Upper lobe of left lung (tissue), 6 donors: Measurements from ENCODE around the gene TMEM174. TPM values are rescaled to one million over a fixed set of nuclear protein-coding genes. Genes with fewer than 3 reads are reported as not detected.
"Not testable (repeated sequence)": the region's sequence is repeated elsewhere in the genome, so short reads cannot be mapped to it uniquely, and the experiment has no call there.

Experiments used
- ATAC-seq, 2 donors: fragments of 200-7000 bp; cut with Tn5 transposase; one replicate each; pipeline ENCODE4 v1.9.1; 2022; ENCODE audit warnings: mild to moderate bottlenecking in 2 of 2, moderate library complexity in 2 of 2; ENCODE audit not compliant: low FRiP score in 2 of 2
- DNase-seq, 2 donors: peaks; one replicate each; pipeline ENCODE4 v3.0.0-alpha.2; 2019 to 2020
- H3K27ac ChIP-seq, 4 donors: fragments of 200-600 bp; sonication (generic); one replicate each; pipeline ENCODE4 v1.5.1; 2016 to 2019
- H3K27me3 ChIP-seq, 4 donors: fragments of 200-600 bp; sonication (generic); one replicate each; pipeline ENCODE4 v1.5.1; 2017 to 2019
- H3K36me3 ChIP-seq, 4 donors: fragments of 200-600 bp; sonication (generic); one replicate each; pipeline ENCODE4 v1.5.1; 2016 to 2019
- H3K4me1 ChIP-seq, 4 donors: fragments of 200-600 bp; sonication (generic); one replicate each; pipeline ENCODE4 v1.5.1; 2018 to 2019
- H3K4me3 ChIP-seq, 4 donors: fragments of 200-600 bp; sonication (generic); one replicate each; pipeline ENCODE4 v1.5.1; 2017 to 2019; ENCODE audit warnings: mild to moderate bottlenecking in 2 of 4, moderate library complexity in 1 of 4
- H3K9me3 ChIP-seq, 4 donors: fragments of 200-600 bp; sonication (generic); one replicate each; pipeline ENCODE4 v1.5.1; 2018 to 2019
- EP300 ChIP-seq, 4 donors: sonication (generic); formaldehyde crosslinking; IDR thresholded peaks; one replicate each; pipeline ENCODE4 v1.5.1; 2017; ENCODE audit warnings: antibody characterized with exemption in 4 of 4, control low read depth in 2 of 4
- POLR2A ChIP-seq, 4 donors: fragments of 450-650 bp; IDR thresholded peaks; one replicate each; pipeline ENCODE4 v1.5.1; 2016 to 2017; ENCODE audit warnings: antibody characterized with exemption in 4 of 4, mild to moderate bottlenecking in 2 of 4
- POLR2AphosphoS5 ChIP-seq, 2 donors: sonication (generic); formaldehyde crosslinking; IDR thresholded peaks; one replicate each; pipeline ENCODE4 v1.5.1; 2017; ENCODE audit warnings: antibody characterized with exemption in 2 of 2
- WGBS, 2 donors: methylation state at CpG; one replicate each; pipeline ENCODE4 v1.1.5; 2017 to 2018; 5-methylcytosine and 5-hydroxymethylcytosine counted together
- total RNA-seq, 6 donors: library from RNA; depleted of rRNA in 4 of 6; stranded (reverse); fragments of >200 nt in 4 of 6; gene quantifications; one replicate each; pipeline versions ENCODE4 v1.1.0 to v1.2.1, GENCODE V29; 2016 to 2021
- TF ChIP-seq, protein P1 (sequence below), 6 experiments: fragments of 450-650 bp in 4 of 6; fragments of 200-600 bp in 2 of 6; sonication (generic) in 2 of 6; IDR thresholded peaks; one replicate each; pipeline ENCODE4 v1.5.1; 2016 to 2019; ENCODE audit warnings: antibody characterized with exemption in 6 of 6
- donor health status: DM: no; HTN: no; CAD: no; lungs with moderate emphysema.
- donor health status: DM: no; HTN: yes; CAD: no; lungs with severe emphysema.

Gene TMEM174
- total RNA-seq, 6 donors from 2014 or later, result not detected

DNA sequence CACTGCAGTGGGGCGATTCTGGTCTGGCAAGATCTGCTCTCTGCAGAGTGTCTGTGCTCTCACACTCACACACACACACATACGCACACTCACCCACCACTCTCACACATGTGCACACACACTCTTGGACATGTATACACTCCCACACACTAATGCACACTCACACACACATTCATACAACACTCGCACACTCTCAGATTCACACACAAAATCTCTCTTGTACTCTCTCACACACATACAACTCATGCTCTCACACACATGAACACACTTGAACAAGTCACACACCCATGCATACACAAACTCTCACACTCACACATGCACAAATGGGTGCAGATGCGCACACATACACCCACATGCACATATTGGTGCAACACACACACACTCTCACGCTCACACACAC, 31.7 kb downstream of the TMEM174 start:
- no peak for DNase-seq
- TF ChIP-seq EP300 (IDR thresholded peaks at IDR 0.05), result no peak
- TF ChIP-seq POLR2A (IDR thresholded peaks at IDR 0.05), result no peak
- TF ChIP-seq POLR2AphosphoS5 (IDR thresholded peaks at IDR 0.05), result no peak
- TF ChIP-seq, protein P1, sequence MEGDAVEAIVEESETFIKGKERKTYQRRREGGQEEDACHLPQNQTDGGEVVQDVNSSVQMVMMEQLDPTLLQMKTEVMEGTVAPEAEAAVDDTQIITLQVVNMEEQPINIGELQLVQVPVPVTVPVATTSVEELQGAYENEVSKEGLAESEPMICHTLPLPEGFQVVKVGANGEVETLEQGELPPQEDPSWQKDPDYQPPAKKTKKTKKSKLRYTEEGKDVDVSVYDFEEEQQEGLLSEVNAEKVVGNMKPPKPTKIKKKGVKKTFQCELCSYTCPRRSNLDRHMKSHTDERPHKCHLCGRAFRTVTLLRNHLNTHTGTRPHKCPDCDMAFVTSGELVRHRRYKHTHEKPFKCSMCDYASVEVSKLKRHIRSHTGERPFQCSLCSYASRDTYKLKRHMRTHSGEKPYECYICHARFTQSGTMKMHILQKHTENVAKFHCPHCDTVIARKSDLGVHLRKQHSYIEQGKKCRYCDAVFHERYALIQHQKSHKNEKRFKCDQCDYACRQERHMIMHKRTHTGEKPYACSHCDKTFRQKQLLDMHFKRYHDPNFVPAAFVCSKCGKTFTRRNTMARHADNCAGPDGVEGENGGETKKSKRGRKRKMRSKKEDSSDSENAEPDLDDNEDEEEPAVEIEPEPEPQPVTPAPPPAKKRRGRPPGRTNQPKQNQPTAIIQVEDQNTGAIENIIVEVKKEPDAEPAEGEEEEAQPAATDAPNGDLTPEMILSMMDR (IDR thresholded peaks at IDR 0.05), result no peak
- no peaks in the 10 kb centered on the region for H3K27me3 ChIP-seq

DNA sequence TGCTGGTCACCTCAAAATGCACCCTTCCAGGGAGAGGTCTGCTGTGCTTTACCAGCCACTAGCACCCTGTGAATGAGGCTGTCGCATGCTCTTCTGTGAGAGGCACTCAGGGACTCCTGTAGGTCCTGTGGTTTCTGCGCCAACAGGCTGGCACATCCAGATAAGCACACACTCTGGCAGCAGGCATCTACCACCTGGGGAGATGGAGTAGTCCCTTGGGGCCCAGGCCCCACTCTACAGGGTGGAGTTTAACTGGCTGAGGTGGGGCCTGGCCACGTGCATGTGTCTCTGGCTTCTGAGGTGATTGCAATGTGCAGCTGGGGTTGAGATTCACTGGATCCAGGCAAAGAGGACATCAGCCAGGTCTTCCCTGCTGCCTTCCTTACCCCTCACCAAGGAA, 32.3 kb downstream of the TMEM174 start:
- Histone ChIP-seq H3K4me3 (no peak overlapping the region), H3K27ac (no peak overlapping the region), H3K9me3 (peaks cover 0 to 12% (median 6%) of the 10 kb centered on the region in 4 donors), H3K27me3 (no peaks in the 10 kb centered on the region), H3K36me3 (no peaks in the 10 kb centered on the region), H3K4me1 (peaks cover 6 to 8% (median 7%) of the 10 kb centered on the region in 4 donors)
- no peak for ATAC-seq
- no peak for TF ChIP-seq POLR2AphosphoS5 (IDR thresholded peaks at IDR 0.05)
- TF ChIP-seq, protein P1 (IDR thresholded peaks at IDR 0.05), result no peak
- TF ChIP-seq POLR2A (IDR thresholded peaks at IDR 0.05), result no peak
- no peak for TF ChIP-seq EP300 (IDR thresholded peaks at IDR 0.05)
- no peak for DNase-seq
- 60 to 86% methylated on average over 2 of the region's 3 CpGs for WGBS, 2 donors

More for the DNA sequence above, 31.7 kb downstream of the TMEM174 start:
- Histone ChIP-seq H3K27ac (no peak overlapping the region), H3K4me1 (peaks cover 6 to 8% (median 7%) of the 10 kb centered on the region in 4 donors), H3K4me3 (no peak overlapping the region), H3K9me3 (peaks cover 0 to 11% (median 5%) of the 10 kb centered on the region in 4 donors), H3K36me3 (no peaks in the 10 kb centered on the region)
- 92 to 94% methylated on average over 5 of the region's 5 CpGs for WGBS, 2 donors
- peak in 1 of 2 donors; percentile 39 for ATAC-seq

DNA sequence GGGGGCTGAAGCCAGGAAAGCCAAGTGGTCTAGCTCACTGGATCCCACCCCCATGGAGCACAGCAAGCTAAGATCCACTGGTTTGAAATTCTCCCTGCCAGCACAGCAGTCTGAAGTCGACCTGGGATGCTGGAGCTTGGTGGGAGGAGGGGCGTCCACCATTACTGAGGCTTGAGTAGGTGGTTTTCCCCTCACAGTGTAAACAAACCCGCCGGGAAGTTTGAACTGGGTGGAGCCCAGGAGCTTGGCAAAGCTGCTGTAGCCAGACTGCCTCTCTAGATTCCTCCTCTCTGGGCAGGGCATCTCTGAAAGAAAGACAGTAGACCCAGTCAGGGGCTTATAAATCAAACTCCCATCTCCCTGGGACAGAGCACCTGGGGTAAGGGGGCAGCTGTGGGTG, 34.2 kb downstream of the TMEM174 start:
- 29 to 42% methylated on average over 2 to 4 of the region's 4 CpGs for WGBS, 2 donors
- not testable (repeated sequence) for H3K27me3 ChIP-seq, H3K36me3 ChIP-seq, ATAC-seq, H3K4me1 ChIP-seq, DNase-seq, H3K4me3 ChIP-seq, H3K27ac ChIP-seq
- peaks cover 0 to 12% (median 6%) of the 10 kb centered on the region in 4 donors for H3K9me3 ChIP-seq

DNA sequence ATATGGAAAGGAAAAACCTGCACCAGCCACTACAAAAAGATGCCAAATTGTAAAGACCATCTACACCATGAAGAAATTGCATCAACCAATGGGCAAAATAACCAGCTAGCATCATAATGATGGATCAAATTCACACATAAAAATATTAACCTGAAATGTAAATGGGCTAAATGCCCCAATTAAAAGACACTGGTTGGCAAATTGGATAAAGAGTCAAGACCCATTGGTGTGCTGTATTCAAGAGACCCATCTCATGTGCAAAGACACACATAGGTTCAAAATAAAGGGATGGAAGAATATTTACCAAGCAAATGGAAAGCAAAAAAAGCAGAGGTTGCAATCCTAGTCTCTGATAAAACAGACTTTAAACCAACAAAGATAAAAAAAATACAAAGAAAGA, 36.1 kb downstream of the TMEM174 start:
- not testable (repeated sequence) for H3K27ac ChIP-seq, DNase-seq, H3K36me3 ChIP-seq, ATAC-seq, H3K4me1 ChIP-seq, H3K27me3 ChIP-seq, H3K4me3 ChIP-seq
- H3K9me3 ChIP-seq, result peaks cover 0 to 12% (median 6%) of the 10 kb centered on the region in 4 donors

DNA sequence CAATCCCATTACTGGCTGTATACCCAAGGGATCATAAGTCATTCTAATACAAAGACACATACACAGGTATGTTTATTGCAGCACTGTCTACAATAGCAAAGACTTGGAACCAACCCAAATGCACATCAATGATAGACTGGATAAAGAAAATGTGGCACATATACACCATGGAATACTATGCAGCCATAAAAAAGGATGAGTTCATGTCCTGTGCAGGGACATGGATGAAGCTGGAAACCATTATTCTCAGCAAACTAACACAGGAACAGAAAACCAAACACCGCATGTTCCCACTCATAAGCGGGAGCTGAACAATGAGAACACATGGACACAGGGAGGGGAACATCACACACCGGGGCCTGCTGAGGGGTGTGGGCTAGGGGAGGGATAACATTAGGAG, 39.7 kb downstream of the TMEM174 start:
- not testable (repeated sequence) for H3K36me3 ChIP-seq, ATAC-seq, DNase-seq, H3K4me3 ChIP-seq, H3K27ac ChIP-seq
- H3K27me3 ChIP-seq, result peaks cover 0 to 39% (median 12%) of the 10 kb centered on the region in 4 donors
- peaks cover 9 to 16% (median 14%) of the 10 kb centered on the region in 4 donors for H3K4me1 ChIP-seq
- WGBS, 2 donors, result 88 to 92% methylated on average over 3 of the region's 3 CpGs
- peaks cover 0 to 12% (median 6%) of the 10 kb centered on the region in 4 donors for H3K9me3 ChIP-seq

DNA sequence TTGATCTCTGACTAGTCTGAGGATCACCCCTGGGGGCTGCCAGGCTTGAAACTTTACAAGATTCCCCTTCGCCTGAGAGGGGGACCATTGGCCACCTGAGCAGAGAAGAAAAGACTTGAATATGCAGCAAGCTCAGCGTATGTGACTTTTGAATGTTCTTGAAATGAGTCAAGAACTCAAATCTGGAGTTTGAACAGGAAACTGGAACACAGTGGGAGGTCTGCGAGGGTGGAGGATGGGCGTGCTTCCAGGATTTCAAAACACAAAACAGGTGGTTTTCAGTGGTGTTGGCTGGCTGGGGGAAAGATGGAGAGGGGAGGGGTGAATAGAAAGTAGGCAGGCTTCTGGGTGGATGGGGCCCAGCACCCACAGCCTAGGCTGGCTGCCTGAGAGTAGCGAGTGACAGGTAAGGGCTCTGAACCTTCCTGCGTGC, 40.6 kb downstream of the TMEM174 start:
- Histone ChIP-seq H3K27ac (no peak overlapping the region), H3K27me3 (peaks cover 0 to 39% (median 15%) of the 10 kb centered on the region in 4 donors), H3K4me3 (no peak overlapping the region), H3K9me3 (peaks cover 0 to 12% (median 6%) of the 10 kb centered on the region in 4 donors), H3K36me3 (no peaks in the 10 kb centered on the region), H3K4me1 (peaks cover 9 to 16% (median 14%) of the 10 kb centered on the region in 4 donors)
- ATAC-seq (no peak), DNase-seq (no peak)
- TF ChIP-seq, protein P1 (IDR thresholded peaks at IDR 0.05), result no peak
- no peak for TF ChIP-seq POLR2A (IDR thresholded peaks at IDR 0.05)
- TF ChIP-seq EP300 (IDR thresholded peaks at IDR 0.05), result no peak
- TF ChIP-seq POLR2AphosphoS5 (IDR thresholded peaks at IDR 0.05), result no peak
- 31 to 50% methylated on average over 6 of the region's 6 CpGs for WGBS, 2 donors
